HG03460 (cell line): ENCODE data around the gene PCIF1.
A peak's percentile ranks its signal among the peaks of the same experiment; 100 is the strongest.
"Not testable (repeated sequence)": the region's sequence is repeated elsewhere in the genome, so short reads cannot be mapped to it uniquely, and the experiment has no call there.

ENCODE experiments used
- ATAC-seq: cut with Tn5 transposase; IDR thresholded peaks from one replicate; pipeline ENCODE4 v1.9.1; 2021; ENCODE audit not compliant: unreplicated experiment

PCIF1 gene

GRCh38 chr20:45965169-45966002, 30.9 kb downstream of the PCIF1 start:
- no peak for ATAC-seq

- no peak for ATAC-seq
Measured at GRCh38 chr20:45967551-45968080, 33.1 kb downstream of the PCIF1 start.

GRCh38 chr20:45968081-45968671, 33.7 kb downstream of the PCIF1 start:
- ATAC-seq, result no peak

GRCh38 chr20:45968801-45969711, 34.6 kb downstream of the PCIF1 start:
- ATAC-seq, result no peak

GRCh38 chr20:45969712-45970634, 35.5 kb downstream of the PCIF1 start:
- no peak for ATAC-seq

- ATAC-seq, result no peak
Measured at GRCh38 chr20:45970646-45971424, 36.4 kb downstream of the PCIF1 start.

GRCh38 chr20:45971425-45971674, 36.9 kb downstream of the PCIF1 start:
- peak; percentile 7 for ATAC-seq

GRCh38 chr20:45971675-45972499, 37.4 kb downstream of the PCIF1 start, which contains the start of gene ZNF335:
Gene ZNF335 (minus strand): TSS chr20:45972203. CDS start chr20:45971410, 793 bp downstream.
- ATAC-seq, result peak; percentile 74

GRCh38 chr20:45972500-45973183, 38.2 kb downstream of the PCIF1 start:
- no peak for ATAC-seq

GRCh38 chr20:45974896-45975565, 40.5 kb downstream of the PCIF1 start:
- ATAC-seq, result no peak

- ATAC-seq, result no peak
Measured at GRCh38 chr20:45975686-45976085, 41.2 kb downstream of the PCIF1 start.

GRCh38 chr20:45976086-45976485, 41.6 kb downstream of the PCIF1 start:
- ATAC-seq, result no peak

GRCh38 chr20:45981261-45981660, 46.8 kb downstream of the PCIF1 start:
- ATAC-seq, result no peak

GRCh38 chr20:45983279-45983743, 48.8 kb downstream of the PCIF1 start:
- ATAC-seq, result no peak

GRCh38 chr20:45985573-45985972, 51.1 kb downstream of the PCIF1 start:
- no peak for ATAC-seq

GRCh38 chr20:45987108-45987780, 52.8 kb downstream of the PCIF1 start:
- no peak for ATAC-seq

- not testable (repeated sequence) for ATAC-seq
Measured at GRCh38 chr20:45988830-45989229, 54.3 kb downstream of the PCIF1 start.
